Mammary epithelial cell (primary cell): ENCODE data around the gene PPAN.

ENCODE experiments used
- CTCF ChIP-seq, 2 donors: IDR thresholded peaks in 1 of 2; conservative IDR thresholded peaks in 1 of 2; 2 replicates each; pipeline ENCODE4 v1.5.1; 2011 to 2012; ENCODE audit warnings: inconsistent platforms in 2 of 2, low read length in 2 of 2, mild to moderate bottlenecking in 2 of 2, control low read depth in 1 of 2, low read depth in 1 of 2; ENCODE audit not compliant: insufficient read depth in 1 of 2; ENCODE audit errors: extremely low read depth in 1 of 2
- EZH2 ChIP-seq: IDR thresholded peaks from 2 replicates; pipeline ENCODE4 v1.6.1; 2012; ENCODE audit warnings: low read length, inconsistent platforms, borderline replicate concordance

DNA sequence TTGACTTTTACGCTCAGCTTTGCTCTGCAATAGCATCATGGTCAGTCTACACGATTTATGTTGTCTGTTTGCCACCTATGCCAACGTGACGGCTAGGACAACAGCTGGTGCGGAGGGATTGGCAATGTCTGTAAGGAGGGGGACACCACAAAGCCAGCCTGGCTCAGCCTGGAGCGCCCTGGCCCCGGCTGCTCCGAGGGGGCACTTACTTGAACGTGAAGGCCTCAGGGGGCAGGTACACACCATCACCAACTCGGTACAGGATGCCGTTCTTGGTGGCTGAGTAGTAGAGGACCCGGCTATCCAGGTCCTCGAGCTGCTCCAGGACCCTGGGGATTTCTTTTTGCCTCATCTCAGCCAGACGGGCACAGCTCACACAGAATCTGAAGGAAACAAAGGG lies 40.0 kb downstream of the PPAN start:
- TF ChIP-seq CTCF (conservative IDR thresholded peaks at IDR 0.05 in 1 of 2, IDR thresholded peaks at IDR 0.05 in 1 of 2; ENCODE audit: extremely low read depth in 1 of 2, insufficient read depth in 1 of 2, low read depth in 1 of 2, low read length in 2 of 2) (no peak), EZH2 (no peak)
